Large intestine (tissue), 3 donors: ENCODE measurements around the gene RBM47. TPM values are rescaled to one million over a fixed set of nuclear protein-coding genes. Genes with fewer than 3 reads are reported as not detected.

Source experiments
- DNase-seq, 2 donors: peaks; one replicate each; pipeline versions ENCODE4 v3.0.0 to v3.0.0-alpha.2; 2013
- H3K27ac ChIP-seq: one replicate; pipeline ENCODE4 v1.5.1; 2013; ENCODE audit warnings: low read length
- H3K27me3 ChIP-seq: 2 replicates; pipeline ENCODE4 v1.6.1; 2013; ENCODE audit warnings: low read length; ENCODE audit not compliant: control insufficient read depth, insufficient read depth
- H3K36me3 ChIP-seq: 2 replicates; pipeline ENCODE4 v1.6.1; 2013; ENCODE audit warnings: low read length; ENCODE audit not compliant: control insufficient read depth, insufficient read depth
- H3K4me1 ChIP-seq: one replicate; pipeline ENCODE4 v1.6.1; 2013; ENCODE audit warnings: low read length; ENCODE audit not compliant: control insufficient read depth, insufficient read depth
- H3K4me3 ChIP-seq: one replicate; pipeline ENCODE4 v1.5.1; 2013; ENCODE audit warnings: low read length
- H3K9me3 ChIP-seq: one replicate; pipeline ENCODE4 v1.6.1; 2013; ENCODE audit warnings: mild to moderate bottlenecking, low read depth, low read length, moderate library complexity; ENCODE audit not compliant: control insufficient read depth
- WGBS: methylation state at CpG from one replicate; pipeline ENCODE4 v1.1.5; 2013; ENCODE audit warnings: low lambda C conversion rate; ENCODE audit not compliant: insufficient coverage; 5-methylcytosine and 5-hydroxymethylcytosine counted together
- polyA plus RNA-seq: library from polyadenylated mRNA; unstranded; fragments of 120-200 nt; gene quantifications from one replicate; pipeline ENCODE4 v1.2.1, GENCODE V29; 2013

RBM47 gene
- polyA plus RNA-seq, 1 donor: 98.4 TPM

DNA sequence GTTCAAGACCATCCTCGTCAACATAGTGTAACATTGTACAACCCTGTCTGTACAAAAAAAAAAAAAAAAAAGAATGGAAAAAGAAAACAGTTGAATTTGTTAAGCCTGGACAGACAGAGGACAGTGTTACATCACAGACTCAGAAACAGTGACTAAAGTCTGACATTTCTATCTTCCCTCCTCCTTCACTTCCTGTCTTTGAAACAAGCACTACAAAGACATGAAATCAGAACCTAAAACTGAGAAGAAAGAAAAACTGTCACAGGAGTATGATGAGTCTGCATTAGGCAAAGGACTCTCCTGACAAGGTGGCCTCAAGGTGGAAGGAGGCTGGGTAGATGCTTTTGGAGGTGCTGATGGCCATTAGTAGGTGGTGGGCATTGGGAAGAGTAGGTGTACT is 126.7 kb downstream of the RBM47 start:
- Histone ChIP-seq H3K4me3 (no peak overlapping the region), H3K36me3 (peaks cover 27% of the 10 kb centered on the region), H3K27me3 (no peaks in the 10 kb centered on the region), H3K27ac (peak overlapping the region; percentile 29), H3K4me1 (peaks cover 28% of the 10 kb centered on the region), H3K9me3 (no peaks in the 10 kb centered on the region)
- no peak for DNase-seq
- WGBS: no CpG with 5 or more reads among the region's 1 CpG

DNA sequence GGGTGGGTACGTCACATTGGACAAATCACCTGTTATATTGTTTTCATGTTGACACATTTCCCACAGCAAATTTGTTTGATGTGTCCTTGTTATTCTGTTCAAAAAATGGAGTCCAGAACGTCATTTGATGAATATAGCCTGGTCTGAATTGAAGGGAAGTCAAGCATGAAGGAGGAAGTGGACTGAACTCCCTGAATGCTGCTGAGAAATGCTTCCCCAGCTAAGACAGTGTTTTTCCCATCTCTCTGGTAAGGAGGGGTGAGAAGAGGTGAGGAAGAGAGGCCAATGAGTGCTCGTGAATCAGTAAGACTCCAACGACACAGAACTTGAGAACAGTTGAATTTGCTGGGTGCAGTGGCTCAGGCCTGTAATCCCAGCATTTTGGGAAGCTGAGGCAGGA is 127.4 kb downstream of the RBM47 start:
- no peak overlapping the region for H3K27ac ChIP-seq
- WGBS: no CpG with 5 or more reads among the region's 4 CpGs
- peaks cover 29% of the 10 kb centered on the region for H3K36me3 ChIP-seq
- H3K4me3 ChIP-seq: no peak overlapping the region
- no peak for DNase-seq
- peaks cover 24% of the 10 kb centered on the region for H3K4me1 ChIP-seq
- no peaks in the 10 kb centered on the region for H3K9me3 ChIP-seq
- H3K27me3 ChIP-seq: no peaks in the 10 kb centered on the region

DNA sequence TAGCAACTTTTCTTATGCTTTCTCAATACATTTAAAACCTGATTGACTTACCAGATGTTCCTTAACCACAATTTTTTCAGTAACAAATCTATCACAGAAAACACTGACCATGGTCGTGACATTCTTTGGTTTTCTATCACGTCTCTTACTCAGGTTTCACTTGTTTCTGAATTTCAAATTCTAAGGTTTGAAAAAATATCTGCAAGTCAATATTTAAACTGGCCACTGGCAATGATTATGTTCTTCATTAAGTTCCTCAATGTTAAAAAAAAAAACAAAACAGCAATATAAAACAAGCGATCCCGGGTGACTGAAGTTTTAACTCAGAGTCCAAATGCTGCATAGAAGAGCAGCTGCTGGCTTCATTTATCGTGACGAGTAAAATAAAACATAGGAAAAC is 128.9 kb downstream of the RBM47 start:
- H3K27ac ChIP-seq: no peak overlapping the region
- DNase-seq: no peak
- H3K4me3 ChIP-seq: no peak overlapping the region
- peaks cover 14% of the 10 kb centered on the region for H3K4me1 ChIP-seq
- no peaks in the 10 kb centered on the region for H3K9me3 ChIP-seq
- H3K27me3 ChIP-seq: no peaks in the 10 kb centered on the region
- 93% methylated on average over 2 of the region's 6 CpGs for WGBS
- H3K36me3 ChIP-seq: peaks cover 25% of the 10 kb centered on the region

DNA sequence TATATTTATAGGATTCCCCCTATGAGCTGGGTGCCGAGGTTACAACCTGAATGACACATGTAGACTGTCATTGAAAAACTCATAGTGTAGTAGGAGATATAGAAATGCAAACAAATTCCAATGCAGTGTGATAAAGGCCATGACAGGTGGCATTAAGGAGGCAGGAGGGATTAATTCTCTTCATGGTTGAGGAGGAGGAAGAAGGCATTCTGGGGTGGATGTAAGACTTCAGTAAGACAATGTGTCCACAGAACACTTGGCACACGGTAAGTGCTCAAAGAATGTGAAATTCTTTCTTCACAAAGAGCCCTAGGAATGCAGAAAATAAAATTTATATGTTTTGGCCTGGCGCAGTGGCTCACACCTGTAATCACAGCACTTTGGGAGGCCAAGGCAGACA is 136.5 kb downstream of the RBM47 start:
- Histone ChIP-seq H3K9me3 (peaks cover 3% of the 10 kb centered on the region), H3K27me3 (no peaks in the 10 kb centered on the region), H3K36me3 (peaks cover 18% of the 10 kb centered on the region), H3K4me1 (peaks cover 36% of the 10 kb centered on the region), H3K4me3 (no peak overlapping the region), H3K27ac (peak overlapping the region; percentile 76)
- no peak for DNase-seq
- WGBS: no CpG with 5 or more reads among the region's 3 CpGs

DNA sequence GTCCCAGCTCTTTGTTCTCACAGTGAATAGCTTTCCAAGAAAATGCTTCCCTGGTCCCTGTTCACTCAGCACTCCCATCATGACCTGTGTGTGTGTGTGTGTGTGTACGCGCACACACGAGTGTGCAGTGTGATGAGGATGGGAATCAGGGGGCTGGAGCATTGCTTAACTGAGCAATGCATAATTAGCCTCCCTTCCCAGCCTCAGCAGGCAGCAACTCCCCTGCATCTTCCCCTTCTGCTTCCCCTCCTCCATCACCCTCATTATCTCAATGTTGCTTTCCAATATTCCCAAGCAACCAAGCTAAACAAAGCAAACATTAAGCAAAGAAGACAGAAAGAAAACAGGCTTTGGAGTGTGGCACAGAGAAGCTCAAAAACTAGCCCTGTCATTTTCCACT is 137.0 kb downstream of the RBM47 start:
- WGBS: no CpG with 5 or more reads among the region's 3 CpGs
- H3K36me3 ChIP-seq: peaks cover 18% of the 10 kb centered on the region
- peaks cover 3% of the 10 kb centered on the region for H3K9me3 ChIP-seq
- H3K27me3 ChIP-seq: no peaks in the 10 kb centered on the region
- DNase-seq: peak in 1 of 2 donors; percentile 51
- peak overlapping the region; percentile 76 for H3K27ac ChIP-seq
- peaks cover 36% of the 10 kb centered on the region for H3K4me1 ChIP-seq
- H3K4me3 ChIP-seq: no peak overlapping the region

DNA sequence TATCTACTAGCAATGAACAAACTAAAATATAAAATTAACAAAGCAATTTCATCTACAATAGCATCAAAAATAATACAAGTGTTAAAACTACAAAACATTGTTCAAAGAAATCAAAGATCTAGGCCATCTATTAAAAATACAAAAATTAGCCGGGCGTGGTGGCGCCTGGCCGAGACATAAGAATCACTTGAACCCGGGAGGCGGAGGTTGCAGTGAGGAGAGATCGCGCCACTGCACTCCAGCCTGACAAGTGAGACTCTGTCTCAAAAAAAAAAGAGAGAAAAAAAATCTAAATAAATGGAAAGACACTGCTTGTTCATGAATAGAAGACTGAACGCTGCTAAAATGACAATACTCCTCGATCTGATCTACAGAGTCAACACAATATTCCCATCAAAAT is 139.2 kb downstream of the RBM47 start:
- Histone ChIP-seq H3K9me3 (peaks cover 3% of the 10 kb centered on the region), H3K4me1 (peaks cover 32% of the 10 kb centered on the region), H3K4me3 (no peak overlapping the region), H3K36me3 (peaks cover 16% of the 10 kb centered on the region), H3K27ac (peak overlapping the region; percentile 76), H3K27me3 (no peaks in the 10 kb centered on the region)
- WGBS: no CpG with 5 or more reads among the region's 10 CpGs
- no peak for DNase-seq

DNA sequence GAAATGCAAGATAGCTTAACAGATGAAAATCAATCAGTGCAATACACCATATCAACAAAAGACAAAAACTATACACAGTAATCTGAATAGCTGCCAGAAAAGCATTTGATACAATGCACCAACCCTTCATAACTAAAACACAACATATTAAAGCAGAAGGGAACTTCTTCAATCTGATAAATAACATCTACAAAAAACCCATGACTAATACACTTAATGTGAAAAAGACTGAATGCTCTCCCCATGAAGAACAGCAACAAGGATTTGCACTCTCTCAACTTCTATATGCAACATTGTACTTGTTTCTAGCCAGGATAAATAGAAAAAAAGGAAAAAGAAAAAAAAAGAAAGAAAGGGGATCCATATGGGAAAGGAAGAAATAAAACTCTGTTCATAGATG is 139.7 kb downstream of the RBM47 start:
- DNase-seq: no peak
- Histone ChIP-seq H3K27ac (peak overlapping the region; percentile 41), H3K27me3 (no peaks in the 10 kb centered on the region), H3K4me3 (no peak overlapping the region), H3K9me3 (peaks cover 3% of the 10 kb centered on the region), H3K4me1 (peaks cover 36% of the 10 kb centered on the region), H3K36me3 (peaks cover 18% of the 10 kb centered on the region)

DNA sequence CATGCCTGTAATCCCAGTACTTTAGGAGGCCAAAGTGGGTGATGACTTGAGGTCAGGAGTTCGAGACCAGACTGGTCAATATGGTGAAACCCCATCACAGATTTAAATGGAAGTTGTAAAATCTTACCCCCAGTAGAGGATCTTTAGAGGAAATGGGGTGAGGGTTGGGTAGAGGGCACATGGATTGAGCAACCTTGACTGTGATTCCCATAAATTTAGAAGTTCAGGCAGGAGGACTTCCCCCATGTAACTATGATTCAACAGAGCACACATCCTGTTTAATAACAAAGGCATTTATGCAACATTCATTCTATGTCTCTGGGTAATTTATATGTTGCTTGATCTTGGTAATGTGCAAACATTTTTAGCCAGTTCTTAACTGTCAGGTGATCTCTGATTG is 143.1 kb downstream of the RBM47 start:
- Histone ChIP-seq H3K27me3 (no peaks in the 10 kb centered on the region), H3K36me3 (peaks cover 9% of the 10 kb centered on the region), H3K9me3 (no peaks in the 10 kb centered on the region), H3K4me3 (no peak overlapping the region), H3K4me1 (peaks cover 31% of the 10 kb centered on the region), H3K27ac (no peak overlapping the region)
- no CpG with 5 or more reads among the region's 1 CpG for WGBS
- DNase-seq: no peak

DNA sequence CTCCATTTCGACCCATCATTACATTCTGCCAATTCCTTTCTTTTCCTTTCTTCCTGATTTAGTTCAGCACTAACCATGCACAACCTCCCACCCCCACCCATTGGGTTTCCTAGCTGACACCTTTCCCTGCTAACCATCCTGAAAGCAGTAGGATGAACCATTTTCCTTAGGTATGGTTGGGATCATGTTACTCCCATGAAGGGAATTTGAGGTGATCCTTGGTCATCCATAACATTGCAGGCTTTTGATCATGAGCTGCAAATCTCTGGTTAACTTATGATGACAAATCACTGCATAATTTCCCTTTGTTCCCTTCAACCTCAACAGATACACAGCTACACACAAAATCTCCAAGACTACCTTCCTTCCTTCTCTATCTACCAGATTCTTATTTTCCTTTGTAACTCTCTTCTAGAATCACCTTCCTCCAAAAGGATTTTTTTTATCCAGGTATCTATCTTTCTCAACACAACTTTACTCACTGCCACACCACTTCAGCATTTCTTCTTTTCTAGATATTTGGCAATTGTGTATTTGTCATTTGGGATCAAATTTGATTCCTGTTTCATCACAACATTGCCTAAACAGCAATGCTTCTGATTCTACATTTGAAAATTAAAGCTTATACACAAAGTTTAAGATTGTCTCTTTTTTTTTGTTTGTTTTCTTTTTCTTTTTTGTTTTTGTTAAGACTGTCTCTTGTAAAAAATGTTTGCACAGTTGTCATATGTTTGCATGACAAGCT is 145.1 kb downstream of the RBM47 start:
- Histone ChIP-seq H3K9me3 (no peaks in the 10 kb centered on the region), H3K4me1 (peaks cover 28% of the 10 kb centered on the region)

DNA sequence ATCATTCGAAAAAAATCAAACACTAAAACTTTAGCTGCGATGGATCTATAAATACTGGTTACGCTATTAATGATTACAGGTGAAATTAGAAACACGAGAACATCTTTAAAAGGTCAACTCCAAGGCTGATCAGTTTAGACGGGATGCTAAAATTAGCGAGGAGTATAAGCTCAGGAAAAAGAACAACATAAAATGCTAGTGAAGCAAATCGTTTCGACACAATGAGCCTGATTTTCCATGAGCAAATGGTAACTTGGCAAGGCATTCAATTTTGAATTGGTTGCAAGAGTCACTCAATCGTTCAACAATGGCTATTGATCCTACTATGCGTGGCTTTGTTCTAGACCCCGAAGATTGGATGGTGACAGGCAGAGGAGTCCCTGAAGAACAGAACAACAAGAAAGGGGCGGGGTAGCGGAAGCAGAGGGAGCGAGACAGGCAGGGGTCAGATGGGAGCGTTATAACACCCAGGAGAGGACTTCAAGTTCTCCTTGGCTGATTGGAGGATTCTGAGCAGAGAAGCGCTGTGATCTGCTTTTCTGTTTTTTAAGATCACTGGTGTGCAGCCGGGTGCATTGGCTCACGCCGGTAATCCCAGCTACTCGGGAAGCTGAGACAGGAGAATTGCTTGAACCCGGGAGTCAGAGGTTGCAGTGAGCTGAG is 146.5 kb downstream of the RBM47 start:
- WGBS: 95% methylated on average over 5 of the region's 21 CpGs
- no peaks in the 10 kb centered on the region for H3K27me3 ChIP-seq
- no peak for DNase-seq
- H3K4me1 ChIP-seq: peaks cover 19% of the 10 kb centered on the region
- no peak overlapping the region for H3K27ac ChIP-seq
- no peaks in the 10 kb centered on the region for H3K9me3 ChIP-seq
- H3K36me3 ChIP-seq: peaks cover 12% of the 10 kb centered on the region
- H3K4me3 ChIP-seq: no peak overlapping the region

More for the DNA sequence above, 145.1 kb downstream of the RBM47 start:
- Histone ChIP-seq H3K4me3 (no peak overlapping the region), H3K27ac (no peak overlapping the region), H3K27me3 (no peaks in the 10 kb centered on the region), H3K36me3 (peaks cover 9% of the 10 kb centered on the region)
- DNase-seq: no peak
- 83% methylated on average over 1 of the region's 1 CpG for WGBS

DNA sequence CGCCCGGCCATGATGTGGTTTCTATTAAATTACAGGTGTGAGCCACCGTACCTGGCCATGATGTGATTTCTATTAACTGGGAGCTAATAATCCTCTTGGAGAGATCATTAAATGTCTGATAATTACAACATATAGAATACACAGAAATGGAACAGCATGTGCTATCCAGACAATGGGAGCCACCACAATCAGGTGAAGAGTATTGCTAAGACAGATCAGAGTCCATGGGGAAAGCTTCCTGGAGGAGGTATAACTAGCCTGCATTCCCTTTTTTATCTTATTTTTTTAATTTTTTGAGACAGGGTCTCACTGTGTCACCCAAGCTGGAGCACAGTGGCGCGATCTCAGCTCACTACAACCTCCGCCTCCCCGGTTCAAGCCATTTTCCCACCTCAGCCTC is 147.7 kb downstream of the RBM47 start:
- 95% methylated on average over 4 of the region's 7 CpGs for WGBS
- H3K27ac ChIP-seq: no peak overlapping the region

More for the DNA sequence above, 147.7 kb downstream of the RBM47 start:
- Histone ChIP-seq H3K27me3 (no peaks in the 10 kb centered on the region), H3K4me1 (peaks cover 24% of the 10 kb centered on the region), H3K4me3 (no peak overlapping the region), H3K9me3 (no peaks in the 10 kb centered on the region), H3K36me3 (peaks cover 12% of the 10 kb centered on the region)
- DNase-seq: no peak
